Mucosa of rectum (tissue), 2 donors: ENCODE results near the gene SUGCT.

ENCODE experiments used
- H3K27ac ChIP-seq, 2 donors: one replicate each; pipeline ENCODE4 v1.7.0; 2013; ENCODE audit warnings: inconsistent platforms in 2 of 2, low read depth in 2 of 2, low read length in 2 of 2
- H3K27me3 ChIP-seq, 2 donors: one replicate each; pipeline ENCODE4 v1.7.0; 2013; ENCODE audit warnings: low read length in 2 of 2; ENCODE audit not compliant: control insufficient read depth in 2 of 2, insufficient read depth in 2 of 2
- H3K36me3 ChIP-seq, 2 donors: one replicate each; pipeline ENCODE4 v1.7.0; 2013; ENCODE audit warnings: low read length in 2 of 2; ENCODE audit not compliant: control insufficient read depth in 2 of 2, insufficient read depth in 2 of 2
- H3K4me1 ChIP-seq, 2 donors: one replicate each; pipeline ENCODE4 v1.7.0; 2013; ENCODE audit warnings: low read length in 2 of 2, mild to moderate bottlenecking in 1 of 2; ENCODE audit not compliant: control insufficient read depth in 2 of 2, insufficient read depth in 2 of 2
- H3K4me3 ChIP-seq, 2 donors: one replicate each; pipeline ENCODE4 v1.7.0; 2013; ENCODE audit warnings: low read length in 2 of 2
- H3K9ac ChIP-seq, 2 donors: one replicate each; pipeline ENCODE4 v1.7.0; 2013; ENCODE audit warnings: low read length in 2 of 2, low read depth in 1 of 2, mild to moderate bottlenecking in 1 of 2
- H3K9me3 ChIP-seq, 2 donors: one replicate each; pipeline ENCODE4 v1.7.0; 2013; ENCODE audit warnings: low read length in 2 of 2; ENCODE audit not compliant: control insufficient read depth in 2 of 2
- donor health status: healthy.
- donor health status: Normal muscosa, but diverticular disease.

Gene SUGCT

DNA sequence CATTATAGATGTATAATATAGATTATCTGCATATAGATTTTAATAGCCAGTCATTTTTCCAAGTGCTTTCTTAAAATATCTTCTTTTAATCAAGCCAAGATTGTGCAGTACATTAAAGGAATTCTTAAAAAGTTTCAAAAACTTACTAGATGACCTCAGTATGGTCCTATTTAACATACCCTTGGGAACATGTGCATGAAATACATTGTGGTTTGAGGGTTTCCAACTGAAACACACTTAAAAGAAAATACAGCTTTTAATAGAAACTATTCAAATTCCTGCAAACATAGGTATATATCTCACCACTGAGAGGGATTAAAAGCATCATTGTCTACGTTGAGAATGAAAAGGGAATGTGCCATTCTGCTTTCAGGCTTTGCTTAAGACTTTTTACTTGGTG is 364.9 kb downstream of the SUGCT start:
- no peak overlapping the region for H3K27ac ChIP-seq
- no peaks in the 10 kb centered on the region for H3K9me3 ChIP-seq
- H3K4me1 ChIP-seq, result no peaks in the 10 kb centered on the region
- no peaks in the 10 kb centered on the region for H3K27me3 ChIP-seq
- no peak overlapping the region for H3K9ac ChIP-seq
- H3K4me3 ChIP-seq, result no peak overlapping the region
- H3K36me3 ChIP-seq, result no peaks in the 10 kb centered on the region

GRCh38 chr7:40500219-40500618 is 365.4 kb downstream of the SUGCT start:
- Histone ChIP-seq H3K27ac (no peak overlapping the region), H3K4me3 (no peak overlapping the region), H3K9ac (no peak overlapping the region), H3K27me3 (no peaks in the 10 kb centered on the region), H3K36me3 (no peaks in the 10 kb centered on the region), H3K4me1 (no peaks in the 10 kb centered on the region), H3K9me3 (no peaks in the 10 kb centered on the region)

- Histone ChIP-seq H3K4me1 (no peaks in the 10 kb centered on the region), H3K27me3 (no peaks in the 10 kb centered on the region), H3K9ac (no peak overlapping the region), H3K36me3 (no peaks in the 10 kb centered on the region), H3K27ac (no peak overlapping the region), H3K9me3 (no peaks in the 10 kb centered on the region), H3K4me3 (no peak overlapping the region)
Observed at GRCh38 chr7:40502359-40502758, 367.6 kb downstream of the SUGCT start.

DNA sequence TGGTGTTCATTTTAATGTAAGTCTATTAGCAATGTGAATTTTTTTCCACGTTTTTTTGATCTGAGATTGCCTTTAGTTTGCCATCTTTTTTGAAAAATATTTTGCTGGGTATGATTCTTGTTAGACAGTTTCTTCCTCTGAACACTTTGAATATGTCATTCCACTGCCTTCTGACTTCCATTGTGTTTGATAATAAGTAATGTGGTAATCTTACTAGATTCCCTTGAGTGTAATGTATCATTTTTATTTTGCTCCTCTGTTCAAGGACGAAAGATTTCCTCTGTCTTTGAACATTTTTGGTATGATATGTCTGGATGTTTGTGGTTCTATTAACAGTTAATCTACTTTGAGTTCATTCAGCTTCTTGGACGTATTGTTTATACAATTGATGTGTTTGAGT is 371.4 kb downstream of the SUGCT start:
- no peaks in the 10 kb centered on the region for H3K27me3 ChIP-seq
- no peaks in the 10 kb centered on the region for H3K4me1 ChIP-seq
- H3K36me3 ChIP-seq, result no peaks in the 10 kb centered on the region
- no peak overlapping the region for H3K27ac ChIP-seq
- no peaks in the 10 kb centered on the region for H3K9me3 ChIP-seq
- no peak overlapping the region for H3K9ac ChIP-seq
- no peak overlapping the region for H3K4me3 ChIP-seq

DNA sequence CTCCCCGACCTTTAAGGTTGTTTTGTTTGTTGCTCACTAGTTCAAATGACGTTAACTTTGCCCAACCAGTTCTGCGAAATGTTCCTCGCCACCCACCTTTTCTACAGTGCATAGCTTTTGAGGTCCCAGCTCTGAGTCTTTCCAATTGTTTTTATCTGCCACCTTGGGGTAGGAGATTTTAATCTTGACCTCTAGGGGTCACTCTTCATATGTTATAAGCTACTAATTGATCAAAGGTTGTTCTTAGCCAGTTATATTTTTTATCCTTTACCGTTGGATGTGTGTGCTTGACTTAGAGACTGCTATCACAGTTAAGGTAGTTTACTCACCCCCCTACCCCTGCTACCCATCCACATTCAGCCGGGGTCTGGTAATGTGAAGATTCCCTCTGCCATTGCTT is 372.4 kb downstream of the SUGCT start:
- Histone ChIP-seq H3K9ac (no peak overlapping the region), H3K4me3 (no peak overlapping the region), H3K4me1 (no peaks in the 10 kb centered on the region), H3K27me3 (no peaks in the 10 kb centered on the region), H3K9me3 (no peaks in the 10 kb centered on the region), H3K27ac (no peak overlapping the region), H3K36me3 (no peaks in the 10 kb centered on the region)

DNA sequence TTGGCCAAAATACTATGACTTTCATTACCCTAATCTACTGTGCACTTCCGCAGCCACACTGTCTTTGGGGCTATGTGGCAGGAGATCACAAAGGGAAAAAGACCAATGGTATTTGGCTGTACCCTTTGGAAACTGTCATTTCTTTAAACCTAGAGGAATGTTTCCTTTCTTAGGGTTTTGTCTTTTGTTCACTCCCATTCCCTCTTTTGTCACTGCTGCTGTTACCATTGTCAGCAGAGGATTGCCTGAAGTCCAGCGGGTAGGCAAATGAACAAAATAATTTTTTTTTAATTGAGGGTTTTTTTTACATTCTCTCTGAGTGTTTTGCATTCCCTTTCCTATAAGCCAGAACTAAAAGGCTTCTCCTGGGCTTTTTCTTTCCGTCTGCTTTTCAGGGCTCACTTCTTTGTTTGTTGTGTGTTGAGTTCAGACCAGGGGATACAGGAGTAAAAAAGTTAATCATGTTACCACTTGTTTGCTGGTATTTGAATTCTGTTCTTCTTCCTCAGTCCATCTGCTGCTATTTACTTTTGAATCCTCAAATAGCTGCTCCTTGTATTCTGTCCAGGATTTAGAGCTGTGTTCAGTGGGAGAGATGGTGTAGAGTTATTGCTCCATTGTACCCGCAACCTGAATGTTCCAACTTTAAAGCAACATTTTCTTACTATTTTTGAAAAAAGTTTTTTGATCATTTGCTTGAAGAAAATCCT is 374.6 kb downstream of the SUGCT start:
- H3K4me3 ChIP-seq, result no peak overlapping the region
- H3K36me3 ChIP-seq, result no peaks in the 10 kb centered on the region
- no peaks in the 10 kb centered on the region for H3K9me3 ChIP-seq
- no peak overlapping the region for H3K9ac ChIP-seq
- no peaks in the 10 kb centered on the region for H3K27me3 ChIP-seq
- H3K4me1 ChIP-seq, result no peaks in the 10 kb centered on the region
- no peak overlapping the region for H3K27ac ChIP-seq

DNA sequence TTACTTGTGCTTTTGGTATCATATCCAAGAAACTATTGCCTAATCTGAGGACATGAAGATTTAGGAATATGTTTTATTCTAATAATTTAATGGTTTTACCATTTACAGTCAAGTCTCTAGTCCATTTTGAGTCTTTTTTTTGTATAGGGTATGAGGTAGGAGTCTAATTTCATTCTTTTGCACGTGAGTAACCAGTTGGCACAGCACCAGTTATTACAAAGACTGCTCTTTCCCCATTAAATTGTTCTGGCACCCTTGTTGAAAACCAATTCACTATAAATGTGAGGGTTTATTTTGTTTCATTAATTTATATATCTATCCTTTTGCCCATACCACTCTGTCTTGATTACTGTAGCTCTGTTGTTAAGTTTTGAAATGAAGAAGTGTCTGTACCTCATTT is 381.6 kb downstream of the SUGCT start:
- H3K4me3 ChIP-seq, result no peak overlapping the region
- H3K36me3 ChIP-seq, result no peaks in the 10 kb centered on the region
- H3K4me1 ChIP-seq, result no peaks in the 10 kb centered on the region
- no peaks in the 10 kb centered on the region for H3K27me3 ChIP-seq
- no peak overlapping the region for H3K27ac ChIP-seq
- no peaks in the 10 kb centered on the region for H3K9me3 ChIP-seq
- no peak overlapping the region for H3K9ac ChIP-seq

- Histone ChIP-seq H3K4me3 (no peak overlapping the region), H3K9ac (no peak overlapping the region), H3K27me3 (no peaks in the 10 kb centered on the region), H3K9me3 (no peaks in the 10 kb centered on the region), H3K4me1 (no peaks in the 10 kb centered on the region), H3K36me3 (no peaks in the 10 kb centered on the region), H3K27ac (no peak overlapping the region)
Observed at GRCh38 chr7:40519009-40519408, 384.2 kb downstream of the SUGCT start.

DNA sequence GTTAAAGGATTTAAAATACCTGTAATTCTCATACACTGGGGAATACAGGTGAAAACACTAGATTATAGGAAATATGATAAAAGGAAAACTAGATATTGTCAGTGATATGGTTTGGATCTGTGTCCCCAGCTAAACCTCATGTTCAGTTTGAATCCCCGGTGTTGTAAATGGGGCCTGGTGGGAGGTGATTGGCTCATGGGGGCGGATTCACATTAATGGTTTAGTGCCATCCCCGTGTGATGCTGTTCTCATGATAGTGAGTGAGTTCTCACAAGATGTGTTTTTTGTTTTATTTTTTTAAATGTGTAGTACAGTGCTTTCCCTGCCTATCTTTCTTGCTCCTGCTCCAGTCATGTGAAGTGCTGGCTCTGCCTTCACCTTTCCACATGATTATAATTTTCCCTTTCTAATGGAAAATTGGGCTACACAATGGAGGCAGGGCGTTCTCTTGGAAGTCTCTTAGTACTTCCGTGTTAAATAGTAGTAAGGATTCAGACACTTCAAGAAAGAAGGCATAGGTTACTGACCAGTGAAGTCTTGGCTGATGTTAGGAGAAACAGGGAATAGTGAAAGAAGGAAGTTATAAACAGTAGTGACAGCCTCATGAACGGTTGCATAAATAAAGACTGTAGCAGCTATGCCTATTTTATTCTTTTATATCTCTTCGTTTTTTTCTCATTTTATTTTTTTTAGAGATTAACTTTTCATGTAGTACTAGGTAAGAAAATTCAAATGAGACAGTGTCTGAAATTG is 386.4 kb downstream of the SUGCT start:
- Histone ChIP-seq H3K9me3 (no peaks in the 10 kb centered on the region), H3K9ac (no peak overlapping the region), H3K36me3 (no peaks in the 10 kb centered on the region), H3K27ac (no peak overlapping the region), H3K27me3 (no peaks in the 10 kb centered on the region), H3K4me3 (no peak overlapping the region), H3K4me1 (no peaks in the 10 kb centered on the region)

DNA sequence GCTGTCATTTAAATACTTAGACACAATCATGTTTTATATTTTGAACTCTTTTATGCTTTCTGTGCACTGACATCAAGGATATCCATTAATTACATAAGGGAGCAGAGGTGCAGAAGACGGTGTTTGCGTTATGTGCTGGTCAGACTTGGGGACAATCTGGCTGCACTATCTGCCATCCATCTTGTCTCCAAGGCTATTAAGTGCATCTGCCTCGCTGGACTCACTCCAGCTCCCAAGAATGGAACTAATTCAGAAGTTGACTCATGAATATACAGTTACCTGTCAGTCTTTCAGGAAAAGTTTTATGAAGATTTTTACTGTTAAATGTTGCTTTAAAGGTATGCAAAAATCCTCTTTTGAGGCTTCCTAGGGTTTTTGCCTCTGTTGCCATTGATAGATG is 391.0 kb downstream of the SUGCT start:
- no peaks in the 10 kb centered on the region for H3K9me3 ChIP-seq
- H3K27me3 ChIP-seq, result no peaks in the 10 kb centered on the region
- H3K36me3 ChIP-seq, result no peaks in the 10 kb centered on the region
- no peak overlapping the region for H3K27ac ChIP-seq
- H3K9ac ChIP-seq, result no peak overlapping the region
- no peak overlapping the region for H3K4me3 ChIP-seq
- no peaks in the 10 kb centered on the region for H3K4me1 ChIP-seq
